Hepatocyte (in vitro differentiated cells): ENCODE data around the gene PHC1. TPM values are rescaled to one million over a fixed set of nuclear protein-coding genes. Genes with fewer than 3 reads are reported as not detected.

ENCODE experiments used
- DNase-seq: peaks from one replicate; pipeline ENCODE4 v3.0.0-alpha.2; 2016; ENCODE audit warnings: low spot score
- H2AFZ ChIP-seq: fragments of 200-600 bp; sonication (generic); 2 replicates; pipeline ENCODE4 v1.6.0; 2016; ENCODE audit warnings: antibody characterized with exemption, mild to moderate bottlenecking
- H3K27ac ChIP-seq: fragments of 200-600 bp; sonication (generic); 2 replicates; pipeline ENCODE4 v1.5.1; 2016; ENCODE audit warnings: mild to moderate bottlenecking
- H3K27me3 ChIP-seq: fragments of 200-600 bp; sonication (generic); 2 replicates; pipeline ENCODE4 v1.6.1; 2016
- H3K36me3 ChIP-seq: fragments of 200-600 bp; sonication (generic); replicated peaks from 2 replicates; pipeline ENCODE4 v1.5.1; 2016; ENCODE audit warnings: low read depth; ENCODE audit not compliant: insufficient read depth
- H3K4me1 ChIP-seq: fragments of 200-600 bp; sonication (generic); 2 replicates; pipeline ENCODE4 v1.5.1; 2016; ENCODE audit warnings: mild to moderate bottlenecking, moderate library complexity; ENCODE audit not compliant: insufficient read depth
- H3K4me2 ChIP-seq: fragments of 200-600 bp; sonication (generic); 2 replicates; pipeline ENCODE4 v1.6.0; 2016
- H3K4me3 ChIP-seq: fragments of 200-600 bp; sonication (generic); 2 replicates; pipeline ENCODE4 v1.5.1; 2016; ENCODE audit warnings: mild to moderate bottlenecking
- H3K79me2 ChIP-seq: fragments of 200-600 bp; sonication (generic); 2 replicates; pipeline ENCODE4 v1.6.0; 2017; ENCODE audit warnings: mild to moderate bottlenecking
- H3K9me2 ChIP-seq: fragments of 200-600 bp; sonication (generic); replicated peaks from 2 replicates; pipeline ENCODE4 v1.6.0; 2017; ENCODE audit warnings: mild to moderate bottlenecking; ENCODE audit not compliant: insufficient read depth
- H3K9me3 ChIP-seq: fragments of 200-600 bp; sonication (generic); 2 replicates; pipeline ENCODE4 v1.5.1; 2016; ENCODE audit warnings: low read depth, mild to moderate bottlenecking
- H4K20me1 ChIP-seq: fragments of 200-600 bp; sonication (generic); 2 replicates; pipeline ENCODE4 v1.6.0; 2016; ENCODE audit warnings: mild to moderate bottlenecking; ENCODE audit not compliant: insufficient read depth, poor library complexity, severe bottlenecking
- CTCF ChIP-seq: fragments of 200-600 bp; sonication (generic); IDR thresholded peaks from 2 replicates; pipeline ENCODE4 v1.5.1; 2016; ENCODE audit warnings: antibody characterized with exemption, mild to moderate bottlenecking; ENCODE audit not compliant: poor library complexity
- EZH2 ChIP-seq: fragments of 200-600 bp; sonication (generic); IDR thresholded peaks from 2 replicates; pipeline ENCODE4 v1.6.1; 2016; ENCODE audit warnings: antibody characterized with exemption, mild to moderate bottlenecking, borderline replicate concordance
- EZH2phosphoT487 ChIP-seq: fragments of 200-600 bp; sonication (generic); IDR thresholded peaks from one replicate; pipeline ENCODE4 v1.6.1; 2018; ENCODE audit warnings: antibody characterized with exemption, mild to moderate bottlenecking, low read depth, moderate library complexity; ENCODE audit not compliant: unreplicated experiment, severe bottlenecking
- WGBS: methylation state at CpG from one replicate; pipeline ENCODE4 v1.1.6; 2016; ENCODE audit warnings: low lambda C conversion rate; ENCODE audit errors: missing lambda C conversion rate; 5-methylcytosine and 5-hydroxymethylcytosine counted together
- polyA plus RNA-seq: library from polyadenylated mRNA; unstranded; fragments of >200 nt; fragmentation: Nextera tagmentation; extraction: Ambion mirVana; gene quantifications from 2 replicates; pipeline ENCODE4 v1.2.1, GENCODE V29; 2016
- total RNA-seq: library from RNA; depleted of rRNA; stranded (reverse); fragments of >200 nt; gene quantifications from 2 replicates; pipeline ENCODE4 v1.2.3, GENCODE V29; 2014

Gene PHC1
- total and polyA plus RNA-seq, 2 experiments from 2014 or later: 25.8 to 38.8 TPM

GRCh38 chr12:8948701-8949341 is 34.5 kb downstream of the PHC1 start:
- peak overlapping the region; percentile 53 for H2AFZ ChIP-seq
- peak overlapping the region; percentile 32 for H3K4me3 ChIP-seq
- no peaks in the 10 kb centered on the region for H3K9me2 ChIP-seq
- H3K27ac ChIP-seq: peak overlapping the region; percentile 94
- H3K27me3 ChIP-seq: no peaks in the 10 kb centered on the region
- H3K79me2 ChIP-seq: peaks cover 51% of the 10 kb centered on the region
- no peaks in the 10 kb centered on the region for H3K9me3 ChIP-seq
- peaks cover 12% of the 10 kb centered on the region for H3K4me1 ChIP-seq
- WGBS: 3% methylated on average over 15 of the region's 15 CpGs
- H3K4me2 ChIP-seq: peak overlapping the region; percentile 74
- TF ChIP-seq EZH2: no peak
- H3K36me3 ChIP-seq: no peaks in the 10 kb centered on the region
- peaks cover 14% of the 10 kb centered on the region for H4K20me1 ChIP-seq
- peak; percentile 44 for DNase-seq

GRCh38 chr12:8949342-8950220 is 35.3 kb downstream of the PHC1 start, which contains the start of gene M6PR:
TSS of gene M6PR (minus strand) at chr12:8949645. CDS start at chr12:8946404, 3,241 bp downstream.
- WGBS: under 1% methylated on average over 65 of the region's 66 CpGs
- peak within 1 kb of the TSS; percentile 32 for H3K4me3 ChIP-seq
- H3K79me2 ChIP-seq: peaks cover 49% of the 10 kb centered on the region
- H2AFZ ChIP-seq: peak within 1 kb of the TSS; percentile 89
- H3K4me2 ChIP-seq: peak within 1 kb of the TSS; percentile 81
- peaks cover 14% of the 10 kb centered on the region for H4K20me1 ChIP-seq
- no peaks in the 10 kb centered on the region for H3K27me3 ChIP-seq
- H3K9me3 ChIP-seq: no peaks in the 10 kb centered on the region
- peak within 1 kb of the TSS; percentile 94 for H3K27ac ChIP-seq
- no peaks in the 10 kb centered on the region for H3K36me3 ChIP-seq
- H3K9me2 ChIP-seq: no peaks in the 10 kb centered on the region
- H3K4me1 ChIP-seq: peaks cover 12% of the 10 kb centered on the region
- peak; percentile 97 for DNase-seq
- peak; percentile 58 for TF ChIP-seq CTCF
- no peak for TF ChIP-seq EZH2

- H3K4me1 ChIP-seq: peaks cover 12% of the 10 kb centered on the region
- TF ChIP-seq EZH2phosphoT487 (no peak), CTCF (no peak), EZH2 (no peak)
- WGBS: 1% methylated on average over 7 of the region's 7 CpGs
- H3K4me2 ChIP-seq: peak overlapping the region; percentile 81
- peak overlapping the region; percentile 89 for H2AFZ ChIP-seq
- no peaks in the 10 kb centered on the region for H3K9me2 ChIP-seq
- peaks cover 47% of the 10 kb centered on the region for H3K79me2 ChIP-seq
- H3K9me3 ChIP-seq: no peaks in the 10 kb centered on the region
- no peak for DNase-seq
- peak overlapping the region; percentile 31 for H3K4me3 ChIP-seq
- H3K27me3 ChIP-seq: no peaks in the 10 kb centered on the region
- peak overlapping the region; percentile 94 for H3K27ac ChIP-seq
- H4K20me1 ChIP-seq: peaks cover 14% of the 10 kb centered on the region
- H3K36me3 ChIP-seq: no peaks in the 10 kb centered on the region
Measured at GRCh38 chr12:8950221-8950527, 35.9 kb downstream of the PHC1 start.
